ENCODE results near the gene COBL.

GRCh38 chr7:51312951-51313737 is 3.5 kb downstream of the COBL start:
- TF ChIP-seq RAD21 (IDR thresholded peaks at IDR 0.05; ENCODE audit: low read length) (no peak), FOS (IDR thresholded peaks at IDR 0.05; ENCODE audit: low read depth, low read length) (no peak), CTCF (conservative IDR thresholded peaks at IDR 0.05; ENCODE audit: low read depth, low read length) (no peak), SMC3 (IDR thresholded peaks at IDR 0.05; ENCODE audit: low read depth, low read length) (no peak), POLR2A (IDR thresholded peaks at IDR 0.05; ENCODE audit: low read depth, low read length) (no peak), NFE2L2 (IDR thresholded peaks at IDR 0.05; ENCODE audit: low read depth, low read length) (no peak), RFX5 (IDR thresholded peaks at IDR 0.05; ENCODE audit: low read depth, low read length) (no peak), CHD1 (IDR thresholded peaks at IDR 0.05; ENCODE audit: low read depth, low read length) (no peak), USF2 (IDR thresholded peaks at IDR 0.05; ENCODE audit: low read depth, low read length) (no peak), BHLHE40 (IDR thresholded peaks at IDR 0.05; ENCODE audit: low read depth, low read length) (no peak)

All from IMR-90 (cell line).